A549 (cell line): ENCODE data around the gene JMJD4.

Source experiments
- NPAS2 ChIP-seq: fragments of 250-450 bp; sonication (Bioruptor Pico); IDR thresholded peaks from 2 replicates; pipeline ENCODE4 v1.8.0; 2022; ENCODE audit warnings: mild to moderate bottlenecking, moderate library complexity, borderline replicate concordance
- POLR2A ChIP-seq: IDR thresholded peaks from 2 replicates; pipeline ENCODE4 v1.6.1; 2012; ENCODE audit warnings: mild to moderate bottlenecking, low read length
- TF ChIP-seq, protein P1 (sequence below): fragments of >200 bp; sonication (Bioruptor Twin); formaldehyde crosslinking; IDR thresholded peaks from 3 replicates; pipeline ENCODE4 v1.5.1; 2016

DNA sequence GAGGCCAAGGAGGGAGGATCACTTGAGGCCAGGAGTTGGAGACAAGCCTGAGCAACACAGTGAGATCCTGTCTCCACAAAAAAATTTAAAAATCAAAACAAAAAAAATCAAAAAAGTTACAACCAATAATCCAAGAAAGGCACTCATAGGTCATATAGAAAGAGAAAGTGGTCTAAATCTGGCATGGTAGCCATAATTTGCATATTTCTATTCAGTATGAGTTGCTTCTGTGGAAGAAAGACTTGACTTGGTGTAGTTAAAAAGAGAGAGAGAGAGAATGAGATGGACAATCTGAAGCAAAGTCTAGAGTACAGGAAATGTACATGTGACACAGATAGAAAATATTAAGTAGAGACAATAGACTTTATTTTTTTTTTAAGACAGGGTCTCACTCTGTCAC is 22.5 kb downstream of the JMJD4 start:
- TF ChIP-seq, protein P1, sequence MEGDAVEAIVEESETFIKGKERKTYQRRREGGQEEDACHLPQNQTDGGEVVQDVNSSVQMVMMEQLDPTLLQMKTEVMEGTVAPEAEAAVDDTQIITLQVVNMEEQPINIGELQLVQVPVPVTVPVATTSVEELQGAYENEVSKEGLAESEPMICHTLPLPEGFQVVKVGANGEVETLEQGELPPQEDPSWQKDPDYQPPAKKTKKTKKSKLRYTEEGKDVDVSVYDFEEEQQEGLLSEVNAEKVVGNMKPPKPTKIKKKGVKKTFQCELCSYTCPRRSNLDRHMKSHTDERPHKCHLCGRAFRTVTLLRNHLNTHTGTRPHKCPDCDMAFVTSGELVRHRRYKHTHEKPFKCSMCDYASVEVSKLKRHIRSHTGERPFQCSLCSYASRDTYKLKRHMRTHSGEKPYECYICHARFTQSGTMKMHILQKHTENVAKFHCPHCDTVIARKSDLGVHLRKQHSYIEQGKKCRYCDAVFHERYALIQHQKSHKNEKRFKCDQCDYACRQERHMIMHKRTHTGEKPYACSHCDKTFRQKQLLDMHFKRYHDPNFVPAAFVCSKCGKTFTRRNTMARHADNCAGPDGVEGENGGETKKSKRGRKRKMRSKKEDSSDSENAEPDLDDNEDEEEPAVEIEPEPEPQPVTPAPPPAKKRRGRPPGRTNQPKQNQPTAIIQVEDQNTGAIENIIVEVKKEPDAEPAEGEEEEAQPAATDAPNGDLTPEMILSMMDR, result no peak
- TF ChIP-seq NPAS2 (no peak), POLR2A (no peak)
